GM12874 (cell line): Measurements from ENCODE around the gene GNG12.

Experiments used
- CTCF ChIP-seq: IDR thresholded peaks from 2 replicates; pipeline ENCODE4 v1.5.1; 2011; ENCODE audit warnings: low read depth, mild to moderate bottlenecking, control low read depth, low read length, moderate library complexity; ENCODE audit not compliant: insufficient read depth

GNG12 gene

GRCh38 chr1:67802565-67802964, 30.7 kb downstream of the GNG12 start:
- no peak for TF ChIP-seq CTCF

GRCh38 chr1:67801903-67802302, 31.4 kb downstream of the GNG12 start:
- TF ChIP-seq CTCF, result no peak

DNA sequence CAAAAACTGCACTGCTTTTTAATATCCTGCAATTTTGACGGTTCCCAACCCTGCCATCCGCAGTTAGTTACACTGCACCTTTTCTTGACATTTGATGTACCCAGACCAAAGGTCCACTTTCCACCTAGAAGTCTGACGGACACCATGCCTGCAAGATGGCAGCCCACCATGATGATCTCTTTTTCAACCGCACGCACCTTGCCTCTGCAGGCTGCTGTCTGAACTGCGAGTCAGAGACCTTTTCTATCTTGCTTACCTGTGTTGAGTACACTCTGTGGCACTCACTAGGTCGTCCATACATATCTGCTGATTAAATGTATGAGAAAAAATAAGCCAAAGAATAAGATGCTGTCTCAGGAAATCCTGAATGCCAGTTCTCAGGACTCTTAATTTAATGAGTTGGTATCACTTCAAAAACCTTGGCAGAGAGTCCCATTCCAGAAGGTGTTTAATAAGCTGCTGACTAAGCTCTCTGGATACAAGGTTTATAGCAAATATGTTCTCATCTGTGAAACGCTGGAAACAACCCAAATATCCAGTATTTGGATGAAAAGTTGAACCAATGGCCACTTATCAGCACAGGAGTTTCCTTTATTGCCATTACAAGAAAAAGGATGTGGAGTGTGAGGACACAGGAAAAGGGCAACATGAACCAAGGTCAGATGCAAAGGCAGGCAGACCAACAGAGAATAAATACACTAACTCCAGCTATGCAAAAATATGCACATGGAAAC, 37.9 kb downstream of the GNG12 start:
- no peak for TF ChIP-seq CTCF

DNA sequence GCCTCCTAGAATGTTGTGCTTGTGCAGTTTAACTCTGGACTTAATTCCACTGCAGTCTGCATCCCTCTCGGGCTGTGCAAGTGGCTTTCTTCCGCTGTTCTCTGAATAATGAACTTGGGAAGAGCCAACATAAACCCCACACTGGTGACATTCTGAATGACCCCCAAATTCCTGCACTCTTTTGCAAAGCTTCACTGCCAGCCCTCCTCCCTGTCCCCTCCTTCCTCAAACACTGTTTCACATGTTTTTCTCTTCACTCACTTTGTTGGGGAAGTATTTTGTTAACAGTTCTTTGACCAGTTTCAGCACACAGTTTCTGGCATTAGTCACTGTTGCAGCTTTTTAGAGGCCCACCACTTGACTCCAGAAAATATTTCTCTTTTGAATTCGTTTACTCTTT, 39.7 kb downstream of the GNG12 start:
- TF ChIP-seq CTCF, result no peak

GRCh38 chr1:67792741-67793458, 40.4 kb downstream of the GNG12 start:
- no peak for TF ChIP-seq CTCF

- no peak for TF ChIP-seq CTCF
These were observed 41.2 kb downstream of the GNG12 start for GRCh38 chr1:67792103-67792502.

GRCh38 chr1:67791686-67792085, 41.6 kb downstream of the GNG12 start:
- TF ChIP-seq CTCF, result no peak
